HepG2 (cell line): ENCODE results near the gene IGF2BP1. TPM values are rescaled to one million over a fixed set of nuclear protein-coding genes. Genes with fewer than 3 reads are reported as not detected.

ENCODE experiments used
- ARID5B ChIP-seq: IDR thresholded peaks from 2 replicates; pipeline ENCODE4 v1.4.0; 2020; ENCODE audit warnings: mild to moderate bottlenecking, missing genetic modification reagents
- KDM6A ChIP-seq: IDR thresholded peaks from 2 replicates; pipeline ENCODE4 v1.6.1; 2016; ENCODE audit warnings: low read depth
- MZF1 ChIP-seq: sonication (generic); formaldehyde crosslinking; IDR thresholded peaks from 2 replicates; pipeline ENCODE4 v1.8.1; 2023; ENCODE audit warnings: mild to moderate bottlenecking, missing genetic modification reagents, borderline replicate concordance
- NCOA5 ChIP-seq: sonication (generic); formaldehyde crosslinking; IDR thresholded peaks from 2 replicates; pipeline ENCODE4 v1.4.0; 2020; ENCODE audit warnings: missing genetic modification reagents
- SNAPC5 ChIP-seq: sonication (generic); formaldehyde crosslinking; IDR thresholded peaks from 2 replicates; pipeline ENCODE4 v1.8.1; 2023; ENCODE audit warnings: mild to moderate bottlenecking, missing genetic modification reagents, borderline replicate concordance
- THAP8 ChIP-seq: sonication (generic); formaldehyde crosslinking; IDR thresholded peaks from 2 replicates; pipeline ENCODE4 v1.5.1; 2020; ENCODE audit warnings: missing genetic modification reagents, mild to moderate bottlenecking, borderline replicate concordance
- U2AF1 ChIP-seq: fragments of 200-400 bp; formaldehyde crosslinking; optimal IDR thresholded peaks from 2 replicates; pipeline ENCODE3; 2017; ENCODE audit warnings: mild to moderate bottlenecking, low read depth, low read length
- ZBTB40 ChIP-seq, 2 experiments: fragments of 450-650 bp in 1 of 2; sonication (generic) in 1 of 2; formaldehyde crosslinking in 1 of 2; IDR thresholded peaks; 2 replicates each; pipeline versions ENCODE4 v1.6.1 to v1.8.0; 2016 to 2022; ENCODE audit warnings: antibody characterized with exemption in 1 of 2, mild to moderate bottlenecking in 1 of 2, missing genetic modification reagents in 1 of 2
- ZFP62 ChIP-seq: sonication (generic); formaldehyde crosslinking; IDR thresholded peaks from 2 replicates; pipeline ENCODE4 v1.4.0; 2020; ENCODE audit warnings: missing genetic modification reagents
- ZFX ChIP-seq: sonication (generic); formaldehyde crosslinking; IDR thresholded peaks from 2 replicates; pipeline ENCODE4 v1.4.0; 2020; ENCODE audit warnings: mild to moderate bottlenecking, low read depth, missing genetic modification reagents, moderate library complexity
- ZMYM2 ChIP-seq: sonication (generic); formaldehyde crosslinking; IDR thresholded peaks from 2 replicates; pipeline ENCODE4 v1.8.0; 2022; ENCODE audit warnings: mild to moderate bottlenecking, missing genetic modification reagents
- ZNF513 ChIP-seq: sonication (generic); formaldehyde crosslinking; conservative IDR thresholded peaks from 2 replicates; pipeline ENCODE4 v1.5.0; 2020; ENCODE audit warnings: missing genetic modification reagents
- polyA plus RNA-seq, 8 experiments: library from polyadenylated mRNA; depleted of rRNA in 3 of 8; stranded (reverse) in 7 of 8; unstranded in 1 of 8; fragments of >200 nt; fragmentation: Illumina TruSeq in 4 of 8; extraction: Trizol in 4 of 8; gene quantifications; 2 replicates each; pipeline versions ENCODE4 v1.2.1 to v1.2.3, GENCODE V29; 2011 to 2016; ENCODE audit warnings: low read depth in 4 of 8, missing spikeins in 1 of 8, mixed read lengths in 1 of 8; ENCODE audit not compliant: insufficient read depth in 1 of 8
- total RNA-seq, 5 experiments: library from RNA; depleted of rRNA; stranded (reverse); fragments of >200 nt; fragmentation: Illumina TruSeq; extraction: Trizol; gene quantifications; 2 replicates each; pipeline ENCODE4 v1.2.3, GENCODE V29; 2016; ENCODE audit warnings: low read depth in 1 of 5

IGF2BP1 gene
- total and polyA plus RNA-seq, 2 of the 13 experiments (the other 11 are each of a cell fraction or from before 2014, with no cell fraction given), result 29.7 to 75.1 TPM

GRCh38 chr17:48998587-48999440 lies 1.6 kb downstream of the IGF2BP1 start (continued):
- TF ChIP-seq ZBTB40 (IDR thresholded peaks at IDR 0.05), result no peak
- 0 out of 2 replicates have a peak, but pooled peaks have one; percentile 20 for TF ChIP-seq ZBTB40 (CRISPR knock-in tag; IDR thresholded peaks at IDR 0.05)
- TF ChIP-seq U2AF1, result no peak
- TF ChIP-seq SNAPC5 (CRISPR knock-in tag), result peak; percentile 48; the same call in 1 of the 2 replicates
- no peak for TF ChIP-seq THAP8 (CRISPR knock-in tag)
- no peak for TF ChIP-seq KDM6A (CRISPR knock-in tag)
- no peak for TF ChIP-seq ZMYM2 (CRISPR knock-in tag)
- TF ChIP-seq ARID5B (CRISPR knock-in tag), result peak; percentile 32; the same call in 1 of the 2 replicates
- TF ChIP-seq NCOA5 (CRISPR knock-in tag), result no peak
- TF ChIP-seq ZNF513, result no peak
- no peak for TF ChIP-seq ZFP62
- TF ChIP-seq ZFX, result peak; percentile 9; the same call in 1 of the 2 replicates
- no peak for TF ChIP-seq MZF1 (CRISPR knock-in tag)
